K562 (cell line): ENCODE results near the gene GLRA3.

Experiments
- ATF1 ChIP-seq, 2 experiments: fragments of 450-650 bp in 1 of 2; IDR thresholded peaks; 2 replicates each; pipeline ENCODE4 v1.6.1; 2016; ENCODE audit warnings: missing compliant biosample characterization in 1 of 2, missing genetic modification characterization in 1 of 2
- CHD2 ChIP-seq: IDR thresholded peaks from 2 replicates; pipeline ENCODE4 v1.6.1; 2011; ENCODE audit warnings: low read depth, low read length
- EZH2 ChIP-seq: IDR thresholded peaks from 2 replicates; pipeline ENCODE4 v1.6.1; 2012; ENCODE audit warnings: low read depth, mild to moderate bottlenecking, inconsistent platforms, low read length, borderline replicate concordance
- NFRKB ChIP-seq: fragments of 450-650 bp; IDR thresholded peaks from 2 replicates; pipeline ENCODE4 v1.6.1; 2016; ENCODE audit warnings: low read depth
- POLR2A ChIP-seq: fragments of 450-650 bp; conservative IDR thresholded peaks from 2 replicates; pipeline ENCODE4 v1.6.1; 2016
- ZNF408 ChIP-seq: fragments of 250-450 bp; sonication (Bioruptor Pico); IDR thresholded peaks from 2 replicates; pipeline ENCODE4 v1.4.0; 2020; ENCODE audit warnings: low read depth, mild to moderate bottlenecking, moderate library complexity
- TF ChIP-seq, protein P1 (sequence below), 3 experiments: IDR thresholded peaks in 2 of 3; conservative IDR thresholded peaks in 1 of 3; 2 replicates each; pipeline ENCODE4 v1.5.1; 2011 to 2012; ENCODE audit warnings: low read length in 3 of 3, mild to moderate bottlenecking in 3 of 3, control low read depth in 2 of 3, improper control_type of control experiment in 1 of 3, inconsistent platforms in 1 of 3, low read depth in 1 of 3, mixed read lengths in 1 of 3, moderate library complexity in 1 of 3; ENCODE audit not compliant: insufficient read depth in 2 of 3
- TF ChIP-seq, protein P2 (sequence below): sonication (generic); formaldehyde crosslinking; IDR thresholded peaks from 2 replicates; pipeline ENCODE4 v1.8.1; 2022; ENCODE audit warnings: missing genetic modification reagents
- TF ChIP-seq, protein P3 (sequence below), 2 experiments: IDR thresholded peaks in 1 of 2; conservative IDR thresholded peaks in 1 of 2; 2 replicates each; pipeline ENCODE4 v1.6.1; 2016; ENCODE audit warnings: low read depth in 2 of 2, mild to moderate bottlenecking in 1 of 2, missing compliant biosample characterization in 1 of 2, missing genetic modification characterization in 1 of 2, moderate library complexity in 1 of 2

DNA sequence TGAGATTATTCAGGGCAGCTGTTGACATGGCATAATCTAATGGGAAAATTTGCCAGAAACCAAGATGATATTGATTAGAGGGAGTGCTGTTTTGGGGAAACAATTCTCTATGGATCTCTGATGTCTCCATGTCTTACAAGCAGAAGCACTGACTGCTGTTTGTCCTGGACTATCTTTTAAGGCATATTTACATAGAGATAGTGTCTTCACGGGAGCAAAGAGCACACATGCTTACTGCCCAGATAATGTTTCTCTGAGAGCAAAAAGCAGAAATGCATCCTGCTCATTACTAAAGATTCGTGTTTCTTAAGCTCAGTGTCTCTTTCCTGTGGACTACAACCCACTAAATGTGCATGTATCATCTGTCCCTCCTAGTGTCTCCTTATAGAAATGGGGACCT, 41.3 kb upstream of the GLRA3 start:
- TF ChIP-seq CHD2 (no peak), ATF1 (CRISPR knock-in tag; IDR thresholded peaks at IDR 0.05) (no peak), ATF1 (tag; IDR thresholded peaks at IDR 0.05) (no peak), EZH2 (no peak), NFRKB (no peak), ZNF408 (CRISPR knock-in tag) (no peak), POLR2A (no peak)
- TF ChIP-seq, protein P1, sequence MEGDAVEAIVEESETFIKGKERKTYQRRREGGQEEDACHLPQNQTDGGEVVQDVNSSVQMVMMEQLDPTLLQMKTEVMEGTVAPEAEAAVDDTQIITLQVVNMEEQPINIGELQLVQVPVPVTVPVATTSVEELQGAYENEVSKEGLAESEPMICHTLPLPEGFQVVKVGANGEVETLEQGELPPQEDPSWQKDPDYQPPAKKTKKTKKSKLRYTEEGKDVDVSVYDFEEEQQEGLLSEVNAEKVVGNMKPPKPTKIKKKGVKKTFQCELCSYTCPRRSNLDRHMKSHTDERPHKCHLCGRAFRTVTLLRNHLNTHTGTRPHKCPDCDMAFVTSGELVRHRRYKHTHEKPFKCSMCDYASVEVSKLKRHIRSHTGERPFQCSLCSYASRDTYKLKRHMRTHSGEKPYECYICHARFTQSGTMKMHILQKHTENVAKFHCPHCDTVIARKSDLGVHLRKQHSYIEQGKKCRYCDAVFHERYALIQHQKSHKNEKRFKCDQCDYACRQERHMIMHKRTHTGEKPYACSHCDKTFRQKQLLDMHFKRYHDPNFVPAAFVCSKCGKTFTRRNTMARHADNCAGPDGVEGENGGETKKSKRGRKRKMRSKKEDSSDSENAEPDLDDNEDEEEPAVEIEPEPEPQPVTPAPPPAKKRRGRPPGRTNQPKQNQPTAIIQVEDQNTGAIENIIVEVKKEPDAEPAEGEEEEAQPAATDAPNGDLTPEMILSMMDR (IDR thresholded peaks at IDR 0.05 in 2 of 3, conservative IDR thresholded peaks at IDR 0.05 in 1 of 3; ENCODE audit: insufficient read depth in 2 of 3, low read depth in 1 of 3, low read length in 3 of 3): no peak
- TF ChIP-seq, protein P2, sequence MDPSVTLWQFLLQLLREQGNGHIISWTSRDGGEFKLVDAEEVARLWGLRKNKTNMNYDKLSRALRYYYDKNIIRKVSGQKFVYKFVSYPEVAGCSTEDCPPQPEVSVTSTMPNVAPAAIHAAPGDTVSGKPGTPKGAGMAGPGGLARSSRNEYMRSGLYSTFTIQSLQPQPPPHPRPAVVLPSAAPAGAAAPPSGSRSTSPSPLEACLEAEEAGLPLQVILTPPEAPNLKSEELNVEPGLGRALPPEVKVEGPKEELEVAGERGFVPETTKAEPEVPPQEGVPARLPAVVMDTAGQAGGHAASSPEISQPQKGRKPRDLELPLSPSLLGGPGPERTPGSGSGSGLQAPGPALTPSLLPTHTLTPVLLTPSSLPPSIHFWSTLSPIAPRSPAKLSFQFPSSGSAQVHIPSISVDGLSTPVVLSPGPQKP (CRISPR knock-in tag): no peak
- TF ChIP-seq, protein P3, sequence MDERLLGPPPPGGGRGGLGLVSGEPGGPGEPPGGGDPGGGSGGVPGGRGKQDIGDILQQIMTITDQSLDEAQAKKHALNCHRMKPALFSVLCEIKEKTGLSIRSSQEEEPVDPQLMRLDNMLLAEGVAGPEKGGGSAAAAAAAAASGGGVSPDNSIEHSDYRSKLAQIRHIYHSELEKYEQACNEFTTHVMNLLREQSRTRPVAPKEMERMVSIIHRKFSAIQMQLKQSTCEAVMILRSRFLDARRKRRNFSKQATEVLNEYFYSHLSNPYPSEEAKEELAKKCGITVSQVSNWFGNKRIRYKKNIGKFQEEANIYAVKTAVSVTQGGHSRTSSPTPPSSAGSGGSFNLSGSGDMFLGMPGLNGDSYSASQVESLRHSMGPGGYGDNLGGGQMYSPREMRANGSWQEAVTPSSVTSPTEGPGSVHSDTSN (CRISPR knock-in tag; IDR thresholded peaks at IDR 0.05; ENCODE audit: low read depth): no peak
- TF ChIP-seq, protein P3 (tag; conservative IDR thresholded peaks at IDR 0.05; ENCODE audit: low read depth): no peak
